ENCODE results near the gene INPP4B. TPM values are rescaled to one million over a fixed set of nuclear protein-coding genes. Genes with fewer than 3 reads are reported as not detected.

The INPP4B gene
- total RNA-seq, 1 experiment from 2014 or later, result 14.3 TPM

DNA sequence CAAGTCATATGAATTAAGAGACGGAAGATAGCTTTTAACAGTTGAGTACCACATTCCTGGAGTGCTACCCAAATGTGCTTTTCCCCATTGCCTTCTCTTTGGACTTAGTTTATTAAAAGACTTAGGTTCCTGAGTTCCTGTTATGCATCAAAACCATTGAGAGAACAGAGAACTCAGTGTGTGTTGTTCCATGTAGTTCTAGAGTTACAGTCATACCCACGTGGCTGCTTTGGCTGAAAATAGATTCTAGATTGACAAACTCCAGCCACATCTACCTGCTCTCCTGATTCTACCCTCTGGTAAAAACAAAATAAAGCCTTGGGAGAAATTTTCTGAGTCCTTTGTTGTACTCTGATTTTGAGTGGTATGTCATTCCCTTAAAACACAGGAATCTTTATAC, 824.3 kb downstream of the INPP4B start:
- no TSS peak for BruUV-seq (replicated peaks)
- no peak overlapping the region for H2AFZ ChIP-seq (ENCODE audit: low read depth, low read length, poor library complexity, severe bottlenecking)

More for the DNA sequence above, 824.3 kb downstream of the INPP4B start:
- RAD21 ChIA-PET (ENCODE audit: low non-redundant PET in 1 of 2, low total read pairs in 2 of 2, uncharacterized antibody in 2 of 2, unreplicated experiment in 2 of 2), result no interaction called here
- TF ChIP-seq SP1 (IDR thresholded peaks at IDR 0.05; ENCODE audit: low read depth) (no peak), JUND (IDR thresholded peaks at IDR 0.05) (no peak), EGR1 (IDR thresholded peaks at IDR 0.05; ENCODE audit: low read depth) (no peak), POLR2A (IDR thresholded peaks at IDR 0.05; ENCODE audit: borderline replicate concordance, extremely low read depth, insufficient read depth, insufficient read length) (no peak), EZH2phosphoT487 (IDR thresholded peaks at IDR 0.05; ENCODE audit: borderline replicate concordance) (no peak), POLR2AphosphoS5 (IDR thresholded peaks at IDR 0.05; ENCODE audit: low read depth, low read length) (no peak), CTCF (IDR thresholded peaks at IDR 0.05 in 2 of 3, conservative IDR thresholded peaks at IDR 0.05 in 1 of 3; ENCODE audit: borderline replicate concordance in 1 of 3, insufficient read depth in 1 of 3, low read depth in 2 of 3, low read length in 2 of 3) (no peak), RAD21 (IDR thresholded peaks at IDR 0.05; ENCODE audit: low read depth) (no peak), TCF7L2 (IDR thresholded peaks at IDR 0.05; ENCODE audit: borderline replicate concordance, extremely low read depth, insufficient read depth, insufficient read length) (no peak), ZFX (IDR thresholded peaks at IDR 0.05) (no peak)
- TF ChIP-seq, protein P1, sequence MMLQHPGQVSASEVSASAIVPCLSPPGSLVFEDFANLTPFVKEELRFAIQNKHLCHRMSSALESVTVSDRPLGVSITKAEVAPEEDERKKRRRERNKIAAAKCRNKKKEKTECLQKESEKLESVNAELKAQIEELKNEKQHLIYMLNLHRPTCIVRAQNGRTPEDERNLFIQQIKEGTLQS (IDR thresholded peaks at IDR 0.05), result no peak
- TF ChIP-seq, protein P2, sequence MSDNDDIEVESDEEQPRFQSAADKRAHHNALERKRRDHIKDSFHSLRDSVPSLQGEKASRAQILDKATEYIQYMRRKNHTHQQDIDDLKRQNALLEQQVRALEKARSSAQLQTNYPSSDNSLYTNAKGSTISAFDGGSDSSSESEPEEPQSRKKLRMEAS (IDR thresholded peaks at IDR 0.05), result no peak
- TF ChIP-seq, protein P3, sequence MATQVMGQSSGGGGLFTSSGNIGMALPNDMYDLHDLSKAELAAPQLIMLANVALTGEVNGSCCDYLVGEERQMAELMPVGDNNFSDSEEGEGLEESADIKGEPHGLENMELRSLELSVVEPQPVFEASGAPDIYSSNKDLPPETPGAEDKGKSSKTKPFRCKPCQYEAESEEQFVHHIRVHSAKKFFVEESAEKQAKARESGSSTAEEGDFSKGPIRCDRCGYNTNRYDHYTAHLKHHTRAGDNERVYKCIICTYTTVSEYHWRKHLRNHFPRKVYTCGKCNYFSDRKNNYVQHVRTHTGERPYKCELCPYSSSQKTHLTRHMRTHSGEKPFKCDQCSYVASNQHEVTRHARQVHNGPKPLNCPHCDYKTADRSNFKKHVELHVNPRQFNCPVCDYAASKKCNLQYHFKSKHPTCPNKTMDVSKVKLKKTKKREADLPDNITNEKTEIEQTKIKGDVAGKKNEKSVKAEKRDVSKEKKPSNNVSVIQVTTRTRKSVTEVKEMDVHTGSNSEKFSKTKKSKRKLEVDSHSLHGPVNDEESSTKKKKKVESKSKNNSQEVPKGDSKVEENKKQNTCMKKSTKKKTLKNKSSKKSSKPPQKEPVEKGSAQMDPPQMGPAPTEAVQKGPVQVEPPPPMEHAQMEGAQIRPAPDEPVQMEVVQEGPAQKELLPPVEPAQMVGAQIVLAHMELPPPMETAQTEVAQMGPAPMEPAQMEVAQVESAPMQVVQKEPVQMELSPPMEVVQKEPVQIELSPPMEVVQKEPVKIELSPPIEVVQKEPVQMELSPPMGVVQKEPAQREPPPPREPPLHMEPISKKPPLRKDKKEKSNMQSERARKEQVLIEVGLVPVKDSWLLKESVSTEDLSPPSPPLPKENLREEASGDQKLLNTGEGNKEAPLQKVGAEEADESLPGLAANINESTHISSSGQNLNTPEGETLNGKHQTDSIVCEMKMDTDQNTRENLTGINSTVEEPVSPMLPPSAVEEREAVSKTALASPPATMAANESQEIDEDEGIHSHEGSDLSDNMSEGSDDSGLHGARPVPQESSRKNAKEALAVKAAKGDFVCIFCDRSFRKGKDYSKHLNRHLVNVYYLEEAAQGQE (IDR thresholded peaks at IDR 0.05; ENCODE audit: low read depth), result no peak
- Histone ChIP-seq H4K20me1 (ENCODE audit: insufficient read depth) (no peaks in the 10 kb centered on the region), H3K9me2 (ENCODE audit: insufficient read depth) (no peaks in the 10 kb centered on the region), H3K4me1 (ENCODE audit: control insufficient read depth in 1 of 2, insufficient read depth in 2 of 2, low read length in 2 of 2) (no peaks in the 10 kb centered on the region), H3K79me2 (ENCODE audit: insufficient read depth, low read length) (no peaks in the 10 kb centered on the region), H3K9me3 (ENCODE audit: control insufficient read depth in 1 of 2, insufficient read depth in 1 of 2, low read depth in 1 of 2, low read length in 2 of 2) (no peaks in the 10 kb centered on the region), H3K27me3 (ENCODE audit: insufficient read depth, low read length) (no peaks in the 10 kb centered on the region), H3K9ac (ENCODE audit: low read length) (no peak overlapping the region), H3K4me2 (ENCODE audit: low read length) (no peak overlapping the region), H3K36me3 (ENCODE audit: control insufficient read depth in 1 of 2, insufficient read depth in 2 of 2, low read length in 2 of 2) (no peaks in the 10 kb centered on the region), H3K27ac (ENCODE audit: low read depth, low read length) (no peak overlapping the region), H3K4me3 (replicated peaks in 1 of 2; ENCODE audit: low read depth in 1 of 2, low read length in 2 of 2) (no peak overlapping the region)
- intact Hi-C loops (cut with micrococcal nuclease), result no loop called here
- no peak for DNase-seq (ENCODE audit: low read depth, low spot score)
- ATAC-seq, result no peak
- POLR2A ChIA-PET, result no interaction called here
- CTCF ChIA-PET, result no interaction called here
